ENCODE data around the gene MGAT1.

MGAT1 gene

DNA sequence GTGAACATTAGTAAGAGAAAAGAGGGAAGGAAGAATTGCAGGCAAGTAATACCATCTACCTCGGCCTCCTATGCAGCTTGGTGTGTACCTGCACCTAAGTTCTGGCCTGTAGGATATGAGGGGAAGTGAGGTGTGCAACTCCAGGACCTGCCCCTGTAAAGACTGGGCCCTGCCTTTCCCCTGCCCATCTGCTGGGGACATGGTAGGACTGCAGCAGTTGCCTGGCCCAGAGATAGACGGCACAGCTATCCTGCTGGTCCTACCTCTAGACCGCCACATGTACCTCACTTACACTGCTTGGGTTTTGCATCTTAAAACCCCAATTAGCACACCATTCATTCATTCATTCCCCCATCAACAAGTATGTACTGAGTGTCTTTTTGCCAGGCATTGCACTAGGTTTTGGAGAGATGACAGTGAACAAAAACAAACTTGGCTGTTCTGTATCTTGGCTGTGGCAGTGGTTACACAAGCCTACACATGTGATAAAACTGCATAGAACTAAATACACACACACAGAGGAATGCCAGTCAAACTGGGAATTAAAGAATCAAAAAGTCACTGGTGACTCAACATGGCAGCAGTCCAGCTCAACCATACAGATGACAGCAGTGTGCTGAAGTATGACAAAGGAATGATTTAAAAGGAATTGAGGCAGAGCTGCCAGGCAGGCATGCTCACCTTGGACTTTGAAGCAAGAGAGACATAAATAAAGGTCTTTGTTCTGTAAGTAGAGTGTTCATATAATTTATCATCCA, 23.3 kb upstream of the MGAT1 start:
- Mint-ChIP-seq H3K27me3 (ENCODE audit: low read depth) (peaks cover 5% of the 10 kb centered on the region), H3K9me3 (peaks cover 16% of the 10 kb centered on the region), H3K4me3 (peak overlapping the region in 1 of 3 experiments; percentile 15), H3K36me3 (ENCODE audit: low read depth) (peaks cover 34% of the 10 kb centered on the region), H3K4me1 (peaks cover 45% of the 10 kb centered on the region), H3K27ac (peak overlapping the region; percentile 54 to 85 (median 74))
- TF ChIP-seq, protein P1, sequence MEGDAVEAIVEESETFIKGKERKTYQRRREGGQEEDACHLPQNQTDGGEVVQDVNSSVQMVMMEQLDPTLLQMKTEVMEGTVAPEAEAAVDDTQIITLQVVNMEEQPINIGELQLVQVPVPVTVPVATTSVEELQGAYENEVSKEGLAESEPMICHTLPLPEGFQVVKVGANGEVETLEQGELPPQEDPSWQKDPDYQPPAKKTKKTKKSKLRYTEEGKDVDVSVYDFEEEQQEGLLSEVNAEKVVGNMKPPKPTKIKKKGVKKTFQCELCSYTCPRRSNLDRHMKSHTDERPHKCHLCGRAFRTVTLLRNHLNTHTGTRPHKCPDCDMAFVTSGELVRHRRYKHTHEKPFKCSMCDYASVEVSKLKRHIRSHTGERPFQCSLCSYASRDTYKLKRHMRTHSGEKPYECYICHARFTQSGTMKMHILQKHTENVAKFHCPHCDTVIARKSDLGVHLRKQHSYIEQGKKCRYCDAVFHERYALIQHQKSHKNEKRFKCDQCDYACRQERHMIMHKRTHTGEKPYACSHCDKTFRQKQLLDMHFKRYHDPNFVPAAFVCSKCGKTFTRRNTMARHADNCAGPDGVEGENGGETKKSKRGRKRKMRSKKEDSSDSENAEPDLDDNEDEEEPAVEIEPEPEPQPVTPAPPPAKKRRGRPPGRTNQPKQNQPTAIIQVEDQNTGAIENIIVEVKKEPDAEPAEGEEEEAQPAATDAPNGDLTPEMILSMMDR (IDR thresholded peaks at IDR 0.05; ENCODE audit: unreplicated experiment in 3 of 3): no peak

DNA sequence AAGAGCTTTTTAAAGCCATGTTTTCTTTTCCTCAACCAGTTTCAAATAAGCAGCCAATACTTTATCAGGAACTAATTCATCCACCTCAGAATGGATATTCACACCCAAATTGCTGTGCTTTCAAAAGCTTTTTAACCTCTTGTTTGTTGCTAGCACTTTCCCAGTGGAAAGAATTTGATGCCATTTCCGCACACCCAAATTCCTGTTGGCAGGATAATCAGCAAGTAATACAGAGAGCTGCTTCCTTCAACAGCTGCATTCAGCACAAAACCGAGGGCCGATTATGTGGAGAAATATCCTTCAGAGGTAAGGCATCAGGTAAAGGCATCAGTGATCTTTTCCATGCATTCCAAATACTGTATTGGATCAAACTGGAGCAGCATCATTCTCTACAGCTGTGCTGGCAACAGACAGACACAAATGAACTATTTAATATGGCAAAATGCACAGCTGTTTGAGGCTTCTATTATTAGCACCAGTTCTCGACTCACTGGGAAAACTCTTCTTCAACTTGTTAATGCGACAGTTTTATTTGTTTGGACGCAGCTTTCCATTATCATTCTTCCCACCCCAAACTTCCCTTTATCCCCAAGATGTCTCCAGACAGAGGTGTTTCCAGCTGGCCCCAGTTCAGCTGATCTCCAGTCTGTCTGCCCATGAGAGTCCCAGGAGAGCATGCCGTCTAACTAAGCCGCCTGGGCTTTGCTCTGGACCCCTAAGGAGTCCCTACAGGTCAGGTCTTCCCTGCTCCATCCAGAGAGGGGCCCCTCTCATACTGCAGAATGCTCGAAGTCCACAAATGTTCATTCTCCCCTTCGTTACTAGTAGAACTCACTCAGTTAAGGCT, 22.2 kb upstream of the MGAT1 start:
- Mint-ChIP-seq H3K4me3 (peak overlapping the region; percentile 10 to 31 (median 25)), H3K27me3 (ENCODE audit: low read depth) (peaks cover 2% of the 10 kb centered on the region), H3K27ac (peak overlapping the region; percentile 54 to 85 (median 74)), H3K4me1 (peaks cover 47% of the 10 kb centered on the region), H3K9me3 (peaks cover 6% of the 10 kb centered on the region), H3K36me3 (ENCODE audit: low read depth) (peaks cover 23% of the 10 kb centered on the region)
- TF ChIP-seq, protein P1 (IDR thresholded peaks at IDR 0.05; ENCODE audit: unreplicated experiment in 3 of 3): no peak

DNA sequence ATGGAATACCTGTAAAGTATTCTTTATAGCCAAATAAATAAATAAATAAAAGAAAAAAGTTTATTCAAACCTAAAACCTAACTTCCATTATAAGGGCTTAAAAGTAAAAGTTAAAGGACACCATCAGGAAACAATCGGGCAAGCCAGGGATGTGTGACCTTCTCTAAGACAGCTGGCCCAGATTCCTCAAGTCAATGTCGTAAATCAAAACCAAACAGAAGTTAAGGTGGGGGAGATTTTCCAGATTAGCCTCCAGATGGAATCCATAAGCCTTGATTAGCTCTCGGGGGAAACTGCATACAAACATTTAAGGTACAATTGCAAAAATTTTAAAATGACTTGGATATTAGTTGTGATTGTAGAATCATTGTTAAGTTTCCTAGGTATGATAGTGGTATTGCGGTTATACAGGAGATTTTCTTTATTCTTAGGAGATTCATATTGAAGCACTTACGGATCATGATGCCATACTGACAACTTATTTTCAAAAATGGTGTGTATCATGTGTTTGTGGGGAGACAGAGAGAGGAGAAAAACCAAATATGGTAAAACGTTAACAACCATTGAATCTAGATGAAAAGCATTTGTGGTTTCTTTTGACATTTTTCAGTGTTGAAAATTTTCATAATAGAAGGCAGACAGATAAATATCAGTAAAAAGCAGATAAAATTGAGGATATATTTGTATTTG, 21.5 kb upstream of the MGAT1 start:
- TF ChIP-seq, protein P1 (IDR thresholded peaks at IDR 0.05; ENCODE audit: unreplicated experiment in 3 of 3): no peak
- Mint-ChIP-seq H3K9me3 (peaks cover under 1% of the 10 kb centered on the region), H3K27ac (peak overlapping the region; percentile 54 to 74 (median 65)), H3K4me1 (peaks cover 47% of the 10 kb centered on the region), H3K4me3 (peak overlapping the region in 2 of 3 experiments; percentile 0 to 3), H3K36me3 (ENCODE audit: low read depth) (peaks cover 16% of the 10 kb centered on the region), H3K27me3 (ENCODE audit: low read depth) (no peaks in the 10 kb centered on the region)

DNA sequence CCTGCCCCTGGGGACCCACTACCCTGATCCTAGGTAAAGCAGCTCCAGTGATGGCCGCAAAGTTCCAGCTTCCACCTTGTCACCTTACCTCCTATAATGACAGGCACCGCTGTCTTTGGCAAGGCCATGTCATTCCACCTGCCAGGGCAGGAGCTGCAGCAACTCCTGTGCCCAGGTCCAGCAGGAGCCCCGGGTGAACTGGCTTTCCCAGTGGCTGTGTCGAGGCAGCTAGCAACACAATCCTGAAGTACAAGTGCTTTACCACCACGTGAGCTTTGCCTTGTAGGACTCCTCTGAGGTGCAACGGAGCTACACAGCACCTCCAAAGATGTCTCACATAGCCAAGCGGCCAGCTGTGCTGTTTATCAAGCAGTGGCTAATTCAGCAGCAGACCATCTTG, 20.7 kb upstream of the MGAT1 start:
- Mint-ChIP-seq H3K36me3 (ENCODE audit: low read depth) (peaks cover 12% of the 10 kb centered on the region), H3K9me3 (no peaks in the 10 kb centered on the region), H3K4me3 (no peak overlapping the region), H3K4me1 (peaks cover 55% of the 10 kb centered on the region), H3K27me3 (ENCODE audit: low read depth) (no peaks in the 10 kb centered on the region), H3K27ac (peak overlapping the region in 1 of 3 experiments; percentile 74)
- TF ChIP-seq, protein P1 (IDR thresholded peaks at IDR 0.05; ENCODE audit: unreplicated experiment in 3 of 3): no peak

DNA sequence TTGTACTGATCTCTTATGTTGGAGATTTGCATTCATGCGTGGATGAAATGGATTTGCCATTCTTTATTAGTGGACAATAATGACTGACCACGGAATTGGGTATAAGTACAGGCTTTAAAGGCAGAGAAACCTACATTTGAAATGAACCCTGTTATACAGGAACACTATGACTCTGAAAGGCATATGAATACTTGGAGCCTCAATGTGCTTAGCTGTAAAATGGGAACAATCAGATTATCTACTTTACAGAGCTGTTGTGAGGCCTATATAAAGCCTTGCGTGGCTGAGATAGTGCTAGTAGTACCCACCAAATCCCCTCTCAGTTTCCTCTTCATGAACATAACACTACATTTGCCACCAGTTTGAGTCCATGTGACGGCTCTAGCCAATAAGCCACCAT, 18.9 kb upstream of the MGAT1 start:
- peak overlapping the region in 1 of 3 experiments; percentile 32 for H3K27ac Mint-ChIP-seq
- no peaks in the 10 kb centered on the region for H3K9me3 Mint-ChIP-seq

More for the DNA sequence above, 18.9 kb upstream of the MGAT1 start:
- Mint-ChIP-seq H3K4me3 (no peak overlapping the region), H3K4me1 (peaks cover 71% of the 10 kb centered on the region), H3K27me3 (ENCODE audit: low read depth) (peaks cover 4% of the 10 kb centered on the region), H3K36me3 (ENCODE audit: low read depth) (peaks cover 5% of the 10 kb centered on the region)
- TF ChIP-seq, protein P1 (IDR thresholded peaks at IDR 0.05; ENCODE audit: unreplicated experiment in 3 of 3): no peak
